H9 (cell line): ENCODE results near the gene RORC. TPM values are rescaled to one million over a fixed set of nuclear protein-coding genes. Genes with fewer than 3 reads are reported as not detected.
A peak's percentile ranks its signal among the peaks of the same experiment; 100 is the strongest.

Experiments used
- DNase-seq: peaks from one replicate; pipeline ENCODE4 v3.0.0-alpha.2; 2017
- H2AFZ ChIP-seq: one replicate; pipeline ENCODE4 v1.6.1; 2013; ENCODE audit warnings: mild to moderate bottlenecking, low read length, control low read depth, moderate library complexity
- H2AK5ac ChIP-seq: 2 replicates; pipeline ENCODE4 v1.6.1; 2013; ENCODE audit warnings: low read length, control low read depth, mixed read lengths; ENCODE audit not compliant: insufficient read length
- H2BK120ac ChIP-seq: one replicate; pipeline ENCODE4 v1.6.1; 2013; ENCODE audit warnings: low read depth, mild to moderate bottlenecking, low read length, control low read depth, inconsistent platforms; ENCODE audit not compliant: poor library complexity, severe bottlenecking
- H2BK12ac ChIP-seq: 2 replicates; pipeline ENCODE4 v1.6.1; 2013; ENCODE audit warnings: low read length, control low read depth, mixed read lengths, low read depth; ENCODE audit not compliant: insufficient read length
- H2BK15ac ChIP-seq: 2 replicates; pipeline ENCODE4 v1.6.1; 2013; ENCODE audit warnings: low read depth, low read length, control low read depth
- H2BK20ac ChIP-seq: one replicate; pipeline ENCODE4 v1.6.1; 2013; ENCODE audit warnings: low read depth, mild to moderate bottlenecking, low read length, control low read depth, inconsistent platforms; ENCODE audit not compliant: poor library complexity, severe bottlenecking
- H2BK5ac ChIP-seq: 2 replicates; pipeline ENCODE4 v1.6.1; 2013; ENCODE audit warnings: low read length, control low read depth, mixed read lengths; ENCODE audit not compliant: insufficient read length
- H3K14ac ChIP-seq: 2 replicates; pipeline ENCODE4 v1.6.1; 2013; ENCODE audit warnings: low read length, control low read depth; ENCODE audit not compliant: insufficient read depth
- H3K18ac ChIP-seq: 2 replicates; pipeline ENCODE4 v1.6.1; 2013; ENCODE audit warnings: low read depth, mild to moderate bottlenecking, mixed read lengths, low read length, control low read depth; ENCODE audit not compliant: insufficient read length
- H3K23ac ChIP-seq: 2 replicates; pipeline ENCODE4 v1.6.1; 2013; ENCODE audit warnings: low read length, control low read depth, mixed read lengths, low read depth; ENCODE audit not compliant: insufficient read length
- H3K23me2 ChIP-seq: 2 replicates; pipeline ENCODE4 v1.6.1; 2013; ENCODE audit warnings: low read depth, mild to moderate bottlenecking, mixed read lengths, low read length, control low read depth; ENCODE audit not compliant: insufficient read length, poor library complexity, severe bottlenecking
- H3K27ac ChIP-seq: 2 replicates; pipeline ENCODE4 v1.5.1; 2013; ENCODE audit warnings: low read length, control low read depth, mixed read lengths, low read depth; ENCODE audit not compliant: insufficient read length
- H3K27me3 ChIP-seq: 2 replicates; pipeline ENCODE4 v1.6.1; 2013; ENCODE audit warnings: low read length, control low read depth, inconsistent platforms; ENCODE audit not compliant: insufficient read depth
- H3K4ac ChIP-seq: 2 replicates; pipeline ENCODE4 v1.6.1; 2013; ENCODE audit warnings: low read depth, mild to moderate bottlenecking, control low read depth, inconsistent platforms, low read length, moderate library complexity
- H3K4me1 ChIP-seq: 2 replicates; pipeline ENCODE4 v1.6.1; 2013; ENCODE audit warnings: low read length, control low read depth, inconsistent platforms; ENCODE audit not compliant: insufficient read depth
- H3K4me2 ChIP-seq: 2 replicates; pipeline ENCODE4 v1.6.1; 2013; ENCODE audit warnings: low read length, control low read depth, mixed read lengths; ENCODE audit not compliant: insufficient read length, insufficient read depth
- H3K56ac ChIP-seq: 2 replicates; pipeline ENCODE4 v1.6.1; 2013; ENCODE audit warnings: low read depth, mild to moderate bottlenecking, mixed read lengths, low read length, control low read depth; ENCODE audit not compliant: insufficient read length
- H3K79me1 ChIP-seq: 2 replicates; pipeline ENCODE4 v1.6.1; 2013; ENCODE audit warnings: low read depth, mild to moderate bottlenecking, moderate library complexity, low read length, control low read depth, inconsistent platforms; ENCODE audit not compliant: insufficient read depth, poor library complexity, severe bottlenecking
- H3K79me2 ChIP-seq: 2 replicates; pipeline ENCODE4 v1.6.1; 2013; ENCODE audit warnings: low read length, control low read depth, inconsistent platforms; ENCODE audit not compliant: insufficient read depth
- H3K9ac ChIP-seq: 2 replicates; pipeline ENCODE4 v1.6.1; 2013; ENCODE audit warnings: low read length, control low read depth, mixed read lengths; ENCODE audit not compliant: insufficient read length; ENCODE audit errors: extremely low read depth
- H3K9me3 ChIP-seq: one replicate; pipeline ENCODE4 v1.6.1; 2013; ENCODE audit warnings: low read depth, low read length, inconsistent platforms; ENCODE audit not compliant: control insufficient read depth
- H3T11ph ChIP-seq: one replicate; pipeline ENCODE4 v1.6.1; 2013; ENCODE audit warnings: mild to moderate bottlenecking, low read length, control low read depth, inconsistent platforms
- H4K20me1 ChIP-seq: one replicate; pipeline ENCODE4 v1.6.1; 2013; ENCODE audit not compliant: control insufficient read depth, insufficient read length, insufficient read depth
- H4K5ac ChIP-seq: 2 replicates; pipeline ENCODE4 v1.6.1; 2013; ENCODE audit warnings: low read depth, mild to moderate bottlenecking, mixed read lengths, low read length, control low read depth; ENCODE audit not compliant: insufficient read length
- H4K8ac ChIP-seq: replicated peaks from 2 replicates; pipeline ENCODE4 v1.6.1; 2013; ENCODE audit warnings: low read length, control low read depth, mixed read lengths, low read depth; ENCODE audit not compliant: insufficient read length
- H4K91ac ChIP-seq: 2 replicates; pipeline ENCODE4 v1.6.1; 2013; ENCODE audit warnings: low read depth, mild to moderate bottlenecking, moderate library complexity, mixed read lengths, low read length, control low read depth; ENCODE audit not compliant: insufficient read length
- H3K27ac Mint-ChIP-seq, 3 experiments: 2 replicates in 2 of 3; 3 replicates in 1 of 3; pipeline ENCODE4 v1.8.0; 2020 to 2021; ENCODE audit warnings: mixed read lengths in 3 of 3, mild to moderate bottlenecking in 1 of 3, moderate library complexity in 1 of 3
- H3K27me3 Mint-ChIP-seq: 2 replicates; pipeline ENCODE4 v1.8.0; 2021; ENCODE audit warnings: low read depth, mild to moderate bottlenecking, moderate library complexity, mixed read lengths
- H3K36me3 Mint-ChIP-seq, 3 experiments: 2 replicates in 2 of 3; 3 replicates in 1 of 3; pipeline ENCODE4 v1.8.0; 2020 to 2021; ENCODE audit warnings: low read depth in 3 of 3, mixed read lengths in 3 of 3; ENCODE audit not compliant: insufficient read depth in 1 of 3
- H3K4me1 Mint-ChIP-seq, 2 experiments: 2 replicates each; pipeline ENCODE4 v1.8.0; 2020; ENCODE audit warnings: mixed read lengths in 2 of 2
- H3K4me3 Mint-ChIP-seq, 2 experiments: 2 replicates in 1 of 2; 3 replicates in 1 of 2; pipeline ENCODE4 v1.8.0; 2020 to 2021; ENCODE audit warnings: mild to moderate bottlenecking in 2 of 2, mixed read lengths in 2 of 2, moderate library complexity in 1 of 2
- H3K9me3 Mint-ChIP-seq, 2 experiments: 2 replicates in 1 of 2; 3 replicates in 1 of 2; pipeline ENCODE4 v1.8.0; 2020; ENCODE audit warnings: mild to moderate bottlenecking in 2 of 2, mixed read lengths in 2 of 2, moderate library complexity in 1 of 2
- CTCF ChIP-seq: fragments of 200-600 bp; sonication (generic); conservative IDR thresholded peaks from 3 replicates; pipeline ENCODE4 v1.8.0; 2021; ENCODE audit warnings: antibody characterized with exemption, mild to moderate bottlenecking
- WGBS: extraction: QIAGEN DNeasy Blood & Tissue Kit; methylation state at CpG from one replicate; pipeline ENCODE4 v1.1.7; 2013; ENCODE audit warnings: missing lambda C conversion rate, low lambda C conversion rate, mixed read lengths; ENCODE audit not compliant: insufficient read length; ENCODE audit errors: extremely low coverage; 5-methylcytosine and 5-hydroxymethylcytosine counted together
- total RNA-seq: library from RNA; stranded (reverse); gene quantifications from 2 replicates; pipeline ENCODE4 v1.2.1, GENCODE V29; 2021

Gene RORC
- total RNA-seq, 1 experiment from 2014 or later = 0.52 TPM

- no peak overlapping the region for H3K4me2 ChIP-seq
- no peak for TF ChIP-seq CTCF
- no peak overlapping the region for H2AK5ac ChIP-seq
- no peaks in the 10 kb centered on the region for H3K9me3 ChIP-seq
- no peak overlapping the region for H3K9ac ChIP-seq
- no peak overlapping the region for H3T11ph ChIP-seq
- Mint-ChIP-seq H3K9me3 (no peaks in the 10 kb centered on the region), H3K27me3 (peaks cover 1% of the 10 kb centered on the region; the same call in 1 of the 2 replicates), H3K27ac (0 out of 7 replicates have a peak overlapping the region, but pooled peaks of 1 of the 3 experiments have one; percentile 13), H3K4me1 (peaks cover 22 to 24% of the 10 kb centered on the region in 2 experiments), H3K4me3 (no peak overlapping the region), H3K36me3 (no peaks in the 10 kb centered on the region)
- H3K23me2 ChIP-seq = no peaks in the 10 kb centered on the region
- no peak overlapping the region for H4K8ac ChIP-seq
- no peaks in the 10 kb centered on the region; the same call in 1 of the 2 replicates for H3K4me1 ChIP-seq
- no peak overlapping the region for H3K27ac ChIP-seq
- no peak overlapping the region for H3K14ac ChIP-seq
- H3K79me2 ChIP-seq = no peaks in the 10 kb centered on the region
- H2BK5ac ChIP-seq = no peak overlapping the region
- H2BK12ac ChIP-seq = no peak overlapping the region
- H4K91ac ChIP-seq = no peak overlapping the region
- H3K79me1 ChIP-seq = no peaks in the 10 kb centered on the region
- H3K4ac ChIP-seq = no peak overlapping the region
- no peak overlapping the region for H3K23ac ChIP-seq
- H2BK20ac ChIP-seq = no peak overlapping the region
- no peak overlapping the region for H4K5ac ChIP-seq
- no CpG with 5 or more reads among the region's 9 CpGs for WGBS
- 0 out of 2 replicates have a peak, but pooled peaks cover 2% of the 10 kb centered on the region for H3K27me3 ChIP-seq
- no peak overlapping the region for H2BK120ac ChIP-seq
- H3K56ac ChIP-seq = no peak overlapping the region
- no peaks in the 10 kb centered on the region for H4K20me1 ChIP-seq
- H2BK15ac ChIP-seq = no peak overlapping the region
- DNase-seq = no peak
- H3K18ac ChIP-seq = no peak overlapping the region
- H2AFZ ChIP-seq = no peak overlapping the region
Observed at GRCh38 chr1:151811181-151811580, 20.4 kb downstream of the RORC start.
